ENCODE measurements around the gene IL27RA. TPM values are rescaled to one million over a fixed set of nuclear protein-coding genes. Genes with fewer than 3 reads are reported as not detected.
"Not testable (repeated sequence)": the region's sequence is repeated elsewhere in the genome, so short reads cannot be mapped to it uniquely, and the experiment has no call there.

IL27RA gene
- total and polyA plus RNA-seq, 2 donors (not counting 1 experiment from before 2014, with no cell fraction given) = 36.2 to 38.6 TPM

GRCh38 chr19:14050961-14051360, 19.4 kb downstream of the IL27RA start:
- Histone ChIP-seq H3K36me3 (replicated peaks in 1 of 2; ENCODE audit: control extremely low read depth in 1 of 2, control insufficient read depth in 1 of 2, extremely low read depth in 1 of 2, insufficient read depth in 2 of 2, low read length in 1 of 2) (peaks cover 9 to 47% of the 10 kb centered on the region in 2 experiments), H4K20me1 (ENCODE audit: control insufficient read depth, insufficient read depth, low read length, poor library complexity, severe bottlenecking) (peaks cover 20% of the 10 kb centered on the region), H3K9me3 (ENCODE audit: control extremely low read depth in 1 of 3, control insufficient read depth in 2 of 3, insufficient read depth in 1 of 3, low read length in 2 of 3) (peaks cover 0 to 11% (median 2%) of the 10 kb centered on the region in 3 donors)
- H3K9ac ChIP-seq (ENCODE audit: low read length); H3K27me3 Mint-ChIP-seq; H3K27ac Mint-ChIP-seq; H3K4me1 Mint-ChIP-seq; intact Hi-C loops (cut with micrococcal nuclease); H3K27me3 ChIP-seq (replicated peaks in 1 of 4; ENCODE audit: control extremely low read depth in 1 of 4, control insufficient read depth in 3 of 4, insufficient read depth in 4 of 4, low read length in 3 of 4); DNase-seq; H3K4me3 ChIP-seq (ENCODE audit: control extremely low read depth in 1 of 5, extremely low read depth in 1 of 5, insufficient read depth in 1 of 5, low read depth in 2 of 5, low read length in 4 of 5); ATAC-seq (ENCODE audit: low read depth); H3K4me1 ChIP-seq (ENCODE audit: control insufficient read depth in 2 of 2, insufficient read depth in 2 of 2, low read length in 2 of 2); H3K27ac ChIP-seq (ENCODE audit: low read length in 2 of 2); H3K9me3 Mint-ChIP-seq (ENCODE audit: insufficient read depth); H3K79me2 ChIP-seq (ENCODE audit: control insufficient read depth, insufficient read depth, low read length); H3K4me3 Mint-ChIP-seq; H3K4me2 ChIP-seq (replicated peaks; ENCODE audit: low read depth, low read length, poor library complexity, severe bottlenecking); H2AFZ ChIP-seq (ENCODE audit: insufficient read depth, low read depth, low read length, poor library complexity, severe bottlenecking): not testable (repeated sequence)
- POLR2A ChIA-PET = interaction anchor here (0.7 to 0.8 kb wide), 2 partner anchors 168 to 244 kb away, joined by 7 to 9 read pairs; no protein-coding TSS in a partner anchor
- CTCF ChIA-PET = interaction anchor here (1.1 kb wide), 1 partner anchor 18 kb away, joined by 4 read pairs; no protein-coding TSS in a partner anchor
- 99% methylated on average over 7 of the region's 11 CpGs for WGBS (ENCODE audit: insufficient coverage)

- peaks cover 9 to 44% of the 10 kb centered on the region in 2 experiments for H3K36me3 ChIP-seq (replicated peaks in 1 of 2; ENCODE audit: control extremely low read depth in 1 of 2, control insufficient read depth in 1 of 2, extremely low read depth in 1 of 2, insufficient read depth in 2 of 2, low read length in 1 of 2)
- H3K4me1 ChIP-seq (ENCODE audit: control insufficient read depth in 2 of 2, insufficient read depth in 2 of 2, low read length in 2 of 2) = peaks cover 0 to 2% of the 10 kb centered on the region in 2 donors
- no peak for TF ChIP-seq EZH2 (IDR thresholded peaks at IDR 0.05; ENCODE audit: borderline replicate concordance, insufficient read depth, low read depth, low read length, poor library complexity, severe bottlenecking)
- TF ChIP-seq CTCF (IDR thresholded peaks at IDR 0.05) = no peak
- Mint-ChIP-seq H3K27ac (no peak overlapping the region), H3K9me3 (ENCODE audit: insufficient read depth) (no peaks in the 10 kb centered on the region), H3K4me1 (peaks cover 3% of the 10 kb centered on the region), H3K4me3 (no peak overlapping the region), H3K27me3 (peaks cover 5% of the 10 kb centered on the region)
- POLR2A ChIA-PET = interaction anchor here (0.8 kb wide), 1 partner anchor 243 kb away, joined by 7 read pairs; no protein-coding TSS in a partner anchor
- no peak overlapping the region for H3K4me3 ChIP-seq (ENCODE audit: control extremely low read depth in 1 of 5, extremely low read depth in 1 of 5, insufficient read depth in 1 of 5, low read depth in 2 of 5, low read length in 4 of 5)
- H3K4me2 ChIP-seq (replicated peaks; ENCODE audit: low read depth, low read length, poor library complexity, severe bottlenecking) = no peak overlapping the region
- no peak overlapping the region for H3K9ac ChIP-seq (ENCODE audit: low read length)
- CTCF ChIA-PET = interaction anchor here (0.5 to 2.0 kb wide), 5 partner anchors 8 to 308 kb away, joined by 3 to 8 read pairs (median 3); partner anchors contain the start of gene MISP3
- 83% methylated on average over 7 of the region's 9 CpGs for WGBS (ENCODE audit: insufficient coverage)
- H3K9me3 ChIP-seq (ENCODE audit: control extremely low read depth in 1 of 3, control insufficient read depth in 2 of 3, insufficient read depth in 1 of 3, low read length in 2 of 3) = peaks cover 0 to 11% (median 2%) of the 10 kb centered on the region in 3 donors
- DNase-seq (no peak), ATAC-seq (ENCODE audit: low read depth) (no peak)
- intact Hi-C loops (cut with micrococcal nuclease) = no loop called here
- H3K27ac ChIP-seq (ENCODE audit: low read length in 2 of 2) = no peak overlapping the region
- H3K79me2 ChIP-seq (ENCODE audit: control insufficient read depth, insufficient read depth, low read length) = no peaks in the 10 kb centered on the region
- no peak overlapping the region for H2AFZ ChIP-seq (ENCODE audit: insufficient read depth, low read depth, low read length, poor library complexity, severe bottlenecking)
- H4K20me1 ChIP-seq (ENCODE audit: control insufficient read depth, insufficient read depth, low read length, poor library complexity, severe bottlenecking) = peaks cover 20% of the 10 kb centered on the region
- peaks cover 0 to 8% (median 4%) of the 10 kb centered on the region in 4 experiments for H3K27me3 ChIP-seq (replicated peaks in 1 of 4; ENCODE audit: control extremely low read depth in 1 of 4, control insufficient read depth in 3 of 4, insufficient read depth in 4 of 4, low read length in 3 of 4)
These were observed 20.4 kb downstream of the IL27RA start for GRCh38 chr19:14051980-14052379.
